Activated CD8-positive, alpha-beta T cell treated with anti-CD3 and anti-CD28 coated beads for 36 hours (primary cell): ENCODE measurements around the gene FOXO1. TPM values are rescaled to one million over a fixed set of nuclear protein-coding genes. Genes with fewer than 3 reads are reported as not detected.

Experiments
- ATAC-seq: fragments of 200-7000 bp; cut with Tn5 transposase; one replicate; pipeline ENCODE4 v1.10.0; 2021; ENCODE audit warnings: mild to moderate bottlenecking, moderate library complexity
- CTCF ChIA-PET: fragments of 350-600 bp; sonication (Branson Sonifier 250); formaldehyde crosslinking; loops from one replicate; lab custom pipeline; 2021; ENCODE audit warnings: antibody characterized with exemption; lab: Charles Lee
- POLR2A ChIA-PET: fragments of 350-600 bp; sonication (Branson Sonifier 250); formaldehyde crosslinking; loops from one replicate; lab custom pipeline; 2021; ENCODE audit warnings: antibody characterized with exemption; lab: Charles Lee
- DNase-seq: peaks from one replicate; pipeline ENCODE4 v3.0.0-alpha.2; 2020
- H3K27ac Mint-ChIP-seq: one replicate; pipeline ENCODE4 v1.8.0; 2021; ENCODE audit warnings: mild to moderate bottlenecking, mixed read lengths
- H3K27me3 Mint-ChIP-seq: one replicate; pipeline ENCODE4 v1.8.0; 2021; ENCODE audit warnings: mixed read lengths
- H3K36me3 Mint-ChIP-seq: one replicate; pipeline ENCODE4 v1.8.0; 2021; ENCODE audit warnings: low read depth, mixed read lengths
- H3K4me1 Mint-ChIP-seq: one replicate; pipeline ENCODE4 v1.8.0; 2021; ENCODE audit warnings: low read depth, mixed read lengths
- H3K4me3 Mint-ChIP-seq: one replicate; pipeline ENCODE4 v1.8.0; 2021; ENCODE audit warnings: mild to moderate bottlenecking, moderate library complexity, mixed read lengths
- H3K9me3 Mint-ChIP-seq: one replicate; pipeline ENCODE4 v1.8.0; 2021; ENCODE audit warnings: mixed read lengths
- CTCF ChIP-seq: fragments of 200-600 bp; IDR thresholded peaks from one replicate; pipeline ENCODE4 v1.8.0; 2022; ENCODE audit warnings: antibody characterized with exemption, mild to moderate bottlenecking
- intact Hi-C: fragments of 100-400 bp; cut with micrococcal nuclease; formaldehyde crosslinking; loops from one replicate; pipeline ENCODE4 v1.10.0; 2022
- total RNA-seq, 2 experiments: library from RNA; stranded (reverse); gene quantifications; one replicate each; pipeline ENCODE4 v1.2.3, GENCODE V29; 2021

Gene FOXO1
- total RNA-seq, 2 experiments from 2014 or later: 30.6 to 30.8 TPM

- ChIA-PET CTCF (no interaction called here), POLR2A (interaction anchor here (1.1 kb wide), 1 partner anchor 21 kb away, joined by 3 read pairs; no protein-coding TSS in a partner anchor)
- peaks cover 81% of the 10 kb centered on the region for H3K4me1 Mint-ChIP-seq
- no peaks in the 10 kb centered on the region for H3K27me3 Mint-ChIP-seq
- no peak for TF ChIP-seq CTCF
- no peak overlapping the region for H3K4me3 Mint-ChIP-seq
- ATAC-seq (no peak), DNase-seq (no peak)
- peak overlapping the region; percentile 7 for H3K27ac Mint-ChIP-seq
- H3K9me3 Mint-ChIP-seq: no peaks in the 10 kb centered on the region
- H3K36me3 Mint-ChIP-seq: peaks cover 44% of the 10 kb centered on the region
- intact Hi-C loops: no loop called here
Measured at GRCh38 chr13:40626977-40627376, 39.5 kb downstream of the FOXO1 start.

GRCh38 chr13:40626561-40626960, 39.9 kb downstream of the FOXO1 start:
- Mint-ChIP-seq H3K27ac (no peak overlapping the region), H3K4me1 (peaks cover 81% of the 10 kb centered on the region), H3K9me3 (no peaks in the 10 kb centered on the region), H3K4me3 (no peak overlapping the region), H3K36me3 (peaks cover 42% of the 10 kb centered on the region), H3K27me3 (no peaks in the 10 kb centered on the region)
- TF ChIP-seq CTCF: no peak
- ChIA-PET CTCF (interaction anchor here (1.1 kb wide), 1 partner anchor 11 kb away, joined by 3 read pairs; no protein-coding TSS in a partner anchor), POLR2A (interaction anchor here (0.5 to 1.1 kb wide), 2 partner anchors 22 to 688 kb away, joined by 3 read pairs; no protein-coding TSS in a partner anchor)
- ATAC-seq: no peak
- intact Hi-C loops: no loop called here
- DNase-seq: no peak

- Mint-ChIP-seq H3K27ac (peak overlapping the region; percentile 61), H3K36me3 (peaks cover 41% of the 10 kb centered on the region), H3K9me3 (no peaks in the 10 kb centered on the region), H3K4me3 (no peak overlapping the region), H3K27me3 (no peaks in the 10 kb centered on the region), H3K4me1 (peaks cover 75% of the 10 kb centered on the region)
- CTCF ChIA-PET: interaction anchor here (1.5 kb wide), 1 partner anchor 39 kb away, joined by 3 read pairs; no protein-coding TSS in a partner anchor
- intact Hi-C loops: no loop called here
- TF ChIP-seq CTCF: no peak
- POLR2A ChIA-PET: interaction anchor here (0.5 to 1.0 kb wide), 2 partner anchors 41 to 200 kb away, joined by 3 to 4 read pairs; no protein-coding TSS in a partner anchor
- no peak for ATAC-seq
- DNase-seq: no peak
Measured at GRCh38 chr13:40624986-40625385, 41.5 kb downstream of the FOXO1 start.

- H3K4me1 Mint-ChIP-seq: peaks cover 75% of the 10 kb centered on the region
- intact Hi-C loops: no loop called here
- H3K9me3 Mint-ChIP-seq: no peaks in the 10 kb centered on the region
- peak overlapping the region; percentile 48 for H3K27ac Mint-ChIP-seq
- peak; percentile 84 for ATAC-seq
- H3K4me3 Mint-ChIP-seq: no peak overlapping the region
- H3K27me3 Mint-ChIP-seq: no peaks in the 10 kb centered on the region
- ChIA-PET POLR2A (interaction anchor here (1.0 kb wide), 1 partner anchor 42 kb away, joined by 4 read pairs; no protein-coding TSS in a partner anchor), CTCF (interaction anchor here (1.5 kb wide), 1 partner anchor 40 kb away, joined by 3 read pairs; no protein-coding TSS in a partner anchor)
- peak; percentile 80 for DNase-seq
- TF ChIP-seq CTCF: no peak
- H3K36me3 Mint-ChIP-seq: peaks cover 43% of the 10 kb centered on the region
Measured at GRCh38 chr13:40624383-40624782, 42.1 kb downstream of the FOXO1 start.

- POLR2A ChIA-PET: interaction anchor here (0.6 to 1.7 kb wide), 2 partner anchors 10 to 184 kb away, joined by 3 to 6 read pairs; no protein-coding TSS in a partner anchor
- intact Hi-C loops: no loop called here
- CTCF ChIA-PET: interaction anchor here (0.7 to 1.1 kb wide), 2 partner anchors 13 to 22 kb away, joined by 3 read pairs; no protein-coding TSS in a partner anchor
Measured at GRCh38 chr13:40622761-40623160, 43.7 kb downstream of the FOXO1 start.

More at GRCh38 chr13:40622761-40623160, 43.7 kb downstream of the FOXO1 start:
- peaks cover 76% of the 10 kb centered on the region for H3K4me1 Mint-ChIP-seq
- H3K9me3 Mint-ChIP-seq: no peaks in the 10 kb centered on the region
- no peak for TF ChIP-seq CTCF
- DNase-seq (no peak), ATAC-seq (no peak)
- H3K36me3 Mint-ChIP-seq: peaks cover 48% of the 10 kb centered on the region
- no peak overlapping the region for H3K4me3 Mint-ChIP-seq
- no peaks in the 10 kb centered on the region for H3K27me3 Mint-ChIP-seq
- peak overlapping the region; percentile 58 for H3K27ac Mint-ChIP-seq
